Stimulated activated naive CD8-positive, alpha-beta T cell treated with anti-CD3 and anti-CD28 coated beads, Interleukin-15, Interleukin-2, amounts not matched to agents 100 U/mL and 50 U/mL, for 24 hours (primary cell): Measurements from ENCODE around the gene RNF217.
"Not testable (repeated sequence)": the region's sequence is repeated elsewhere in the genome, so short reads cannot be mapped to it uniquely, and the experiment has no call there.

ENCODE experiments used
- ATAC-seq: fragments of 150-1000 bp; cut with Tn5 transposase; one replicate; pipeline ENCODE4 v1.10.0; 2021
- DNase-seq: peaks from one replicate; pipeline ENCODE4 v3.0.0; 2021

RNF217 gene

DNA sequence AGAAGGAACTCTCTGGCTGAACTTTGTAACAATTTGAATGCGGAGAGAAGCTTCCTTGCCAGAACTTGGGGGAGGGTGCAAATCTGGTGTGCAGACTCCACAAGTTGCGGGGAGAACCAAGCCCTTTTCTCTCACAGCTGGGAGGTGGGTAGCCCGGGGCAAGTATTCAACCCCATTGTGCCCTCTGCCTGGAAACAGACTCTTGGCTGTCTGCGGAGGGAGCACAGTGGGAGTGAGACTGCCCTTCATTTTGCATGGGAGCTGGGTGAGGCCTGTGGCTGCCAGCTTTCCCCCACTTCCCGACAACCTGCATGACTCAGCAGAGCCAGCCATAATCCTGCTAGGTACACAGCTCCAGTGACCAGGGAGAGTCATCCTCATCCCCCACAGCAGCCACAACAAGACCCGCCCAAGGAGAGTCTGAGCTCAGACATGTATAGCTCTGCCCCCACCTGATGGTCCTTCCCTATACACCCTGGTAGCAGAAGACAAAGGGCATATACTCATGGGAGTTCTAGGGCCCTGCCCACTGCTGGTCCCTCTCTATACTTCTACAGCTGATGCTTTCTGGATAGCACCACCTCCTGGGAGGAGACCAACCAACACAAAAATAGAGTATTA, 161.9 kb downstream of the RNF217 start:
- ATAC-seq (no peak), DNase-seq (no peak)

- not testable (repeated sequence) for ATAC-seq, DNase-seq
These were observed 163.6 kb downstream of the RNF217 start for GRCh38 chr6:125125856-125126255.

- ATAC-seq: no peak
- no peak for DNase-seq
These were observed 167.1 kb downstream of the RNF217 start for GRCh38 chr6:125129354-125129753.

- ATAC-seq (no peak), DNase-seq (no peak)
These were observed 169.8 kb downstream of the RNF217 start for GRCh38 chr6:125132058-125132457.

DNA sequence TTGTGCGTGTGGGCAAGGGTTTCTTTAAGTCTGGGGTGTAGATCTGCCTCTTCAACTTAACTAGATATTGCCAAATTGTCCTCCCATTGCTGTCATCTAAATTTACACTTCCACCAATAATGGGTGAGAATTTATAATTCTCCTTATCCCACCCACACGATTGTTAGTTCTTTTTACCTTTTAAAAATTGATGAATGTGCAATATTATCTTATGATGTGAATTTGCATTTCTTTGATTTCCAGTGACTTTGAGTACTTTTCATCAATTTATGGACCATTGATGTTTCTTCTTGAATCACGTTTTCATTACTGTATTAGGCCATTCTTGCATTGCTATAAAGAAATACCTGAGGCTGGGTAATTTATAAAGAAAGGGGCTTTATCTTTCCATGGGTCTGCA, 174.1 kb downstream of the RNF217 start:
- no peak for ATAC-seq
- DNase-seq: no peak

DNA sequence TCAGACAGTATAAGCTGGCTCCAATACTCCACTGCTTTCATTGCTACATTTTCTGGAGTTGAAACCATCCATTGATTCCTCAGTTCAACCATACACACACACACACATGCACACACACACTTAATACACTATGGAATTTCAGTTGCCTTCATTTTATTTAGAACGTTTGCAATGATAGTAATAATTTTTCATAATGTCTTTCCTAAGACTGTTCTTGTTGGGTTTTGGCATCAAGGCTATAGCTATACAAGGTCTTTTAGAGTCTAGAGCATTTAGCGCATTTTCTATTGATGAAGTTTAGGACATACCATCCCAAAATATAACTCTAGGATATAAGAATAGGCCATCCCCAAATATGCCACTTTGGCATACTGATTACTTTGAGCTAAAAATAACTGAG, 175.8 kb downstream of the RNF217 start:
- ATAC-seq (no peak), DNase-seq (no peak)

- ATAC-seq (no peak), DNase-seq (no peak)
These were observed 178.6 kb downstream of the RNF217 start for GRCh38 chr6:125140808-125141207.
